GM08714 (cell line): ENCODE measurements around the gene ITIH3.

Experiments
- H3K4me3 ChIP-seq: fragments of 200-500 bp; sonication (Bioruptor generic); 2 replicates; pipeline ENCODE4 v1.5.1; 2014; ENCODE audit warnings: mild to moderate bottlenecking, low read length, inconsistent platforms
- ZNF274 ChIP-seq: IDR thresholded peaks from 2 replicates; pipeline ENCODE4 v1.6.1; 2012; ENCODE audit warnings: mild to moderate bottlenecking, low read depth, low read length

Gene ITIH3

GRCh38 chr3:52817860-52818259 is 23.3 kb downstream of the ITIH3 start:
- no peak overlapping the region for H3K4me3 ChIP-seq
- TF ChIP-seq ZNF274 = no peak

- no peak for TF ChIP-seq ZNF274
- H3K4me3 ChIP-seq = no peak overlapping the region
Measured at GRCh38 chr3:52819936-52820335, 25.3 kb downstream of the ITIH3 start.

GRCh38 chr3:52820736-52821135 is 26.1 kb downstream of the ITIH3 start:
- no peak overlapping the region for H3K4me3 ChIP-seq
- TF ChIP-seq ZNF274 = no peak

DNA sequence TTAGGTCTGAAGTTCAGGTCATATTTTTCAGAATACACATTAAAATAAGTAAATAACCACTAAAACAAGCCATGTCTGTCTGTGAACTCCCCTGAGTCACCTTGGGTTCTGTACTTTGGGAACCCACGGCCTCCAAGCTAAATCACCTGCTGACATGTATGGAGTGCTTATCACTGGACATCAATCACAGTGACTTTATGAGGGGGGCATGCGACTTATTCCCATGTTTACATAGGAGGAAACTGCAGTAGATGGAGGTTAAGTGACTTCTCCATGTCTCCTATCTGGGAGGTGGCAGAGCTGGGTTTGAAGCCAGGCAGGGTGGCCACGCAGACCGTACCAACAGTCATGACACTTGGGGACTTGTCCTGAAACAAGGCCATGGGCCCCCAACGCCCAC is 27.8 kb downstream of the ITIH3 start:
- no peak overlapping the region for H3K4me3 ChIP-seq
- no peak for TF ChIP-seq ZNF274

DNA sequence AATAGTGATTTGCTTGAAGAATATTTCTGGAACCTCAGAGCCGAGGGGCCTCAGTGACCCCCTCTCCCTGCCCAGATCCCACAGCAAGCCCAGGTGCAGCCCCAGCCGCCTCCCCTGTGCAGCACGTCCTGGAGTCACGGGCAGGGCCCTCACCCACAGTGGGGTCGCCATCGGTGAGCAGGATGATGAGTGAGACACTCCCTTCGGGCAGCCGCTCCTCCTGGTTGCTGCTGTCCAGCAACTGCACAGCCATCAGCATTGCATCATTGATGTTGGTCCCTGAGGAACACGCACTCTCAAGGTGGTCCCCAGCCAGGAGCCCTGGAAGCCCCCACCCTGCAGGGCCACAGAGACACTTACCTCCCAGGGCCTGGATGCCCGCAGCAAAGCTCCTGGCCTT is 29.4 kb downstream of the ITIH3 start:
- no peak overlapping the region for H3K4me3 ChIP-seq
- no peak for TF ChIP-seq ZNF274

GRCh38 chr3:52827441-52827840 is 32.8 kb downstream of the ITIH3 start:
- no peak for TF ChIP-seq ZNF274
- no peak overlapping the region for H3K4me3 ChIP-seq

- H3K4me3 ChIP-seq = no peak overlapping the region
- TF ChIP-seq ZNF274 = no peak
Measured at GRCh38 chr3:52827866-52828376, 33.3 kb downstream of the ITIH3 start.

- no peak overlapping the region for H3K4me3 ChIP-seq
- TF ChIP-seq ZNF274 = no peak
Measured at GRCh38 chr3:52829482-52829881, 34.9 kb downstream of the ITIH3 start.

GRCh38 chr3:52829906-52830463 is 35.4 kb downstream of the ITIH3 start:
- TF ChIP-seq ZNF274 = no peak
- no peak overlapping the region for H3K4me3 ChIP-seq

DNA sequence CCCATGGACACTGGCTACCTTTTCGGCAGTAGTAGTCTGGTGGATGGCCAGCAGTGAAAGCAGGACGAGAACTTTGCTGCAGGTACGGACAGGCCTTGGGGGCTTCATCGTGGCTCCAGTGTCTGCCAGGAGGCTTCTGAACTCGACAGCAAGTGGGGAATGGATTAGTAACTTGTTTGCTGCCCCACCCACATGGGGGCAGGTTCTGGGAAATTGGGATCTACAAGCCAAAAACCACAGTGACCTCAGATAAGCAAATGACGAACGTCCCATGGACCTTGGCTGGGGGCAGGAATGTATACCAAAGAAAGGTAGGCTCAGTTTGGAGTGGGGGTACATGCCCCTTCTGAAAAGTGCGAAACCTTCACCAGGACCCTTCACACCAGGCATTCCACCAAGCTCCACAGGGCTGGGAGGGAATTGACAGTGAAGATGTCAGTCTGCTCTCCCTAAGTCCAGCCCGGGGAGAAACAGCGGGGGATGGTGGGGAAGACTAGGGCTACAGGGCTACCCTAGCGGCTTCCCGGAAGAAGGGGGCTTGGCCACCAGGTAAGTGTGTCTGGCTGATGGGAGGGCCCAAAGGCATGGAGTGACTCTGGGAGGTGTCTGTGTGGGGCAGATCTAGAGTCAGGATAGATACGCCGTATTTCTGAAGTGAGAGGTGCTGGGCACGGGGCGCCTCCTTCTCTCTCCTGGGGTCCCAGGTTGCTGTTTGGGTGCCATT is 36.1 kb downstream of the ITIH3 start, which contains the start of gene ITIH4:
ITIH4 (minus strand) TSS at position 138 of the 724 bp plus-strand sequence; CDS start at position 108, 30 bp downstream.
- no peak for TF ChIP-seq ZNF274
- H3K4me3 ChIP-seq = no peak within 1 kb of the TSS

DNA sequence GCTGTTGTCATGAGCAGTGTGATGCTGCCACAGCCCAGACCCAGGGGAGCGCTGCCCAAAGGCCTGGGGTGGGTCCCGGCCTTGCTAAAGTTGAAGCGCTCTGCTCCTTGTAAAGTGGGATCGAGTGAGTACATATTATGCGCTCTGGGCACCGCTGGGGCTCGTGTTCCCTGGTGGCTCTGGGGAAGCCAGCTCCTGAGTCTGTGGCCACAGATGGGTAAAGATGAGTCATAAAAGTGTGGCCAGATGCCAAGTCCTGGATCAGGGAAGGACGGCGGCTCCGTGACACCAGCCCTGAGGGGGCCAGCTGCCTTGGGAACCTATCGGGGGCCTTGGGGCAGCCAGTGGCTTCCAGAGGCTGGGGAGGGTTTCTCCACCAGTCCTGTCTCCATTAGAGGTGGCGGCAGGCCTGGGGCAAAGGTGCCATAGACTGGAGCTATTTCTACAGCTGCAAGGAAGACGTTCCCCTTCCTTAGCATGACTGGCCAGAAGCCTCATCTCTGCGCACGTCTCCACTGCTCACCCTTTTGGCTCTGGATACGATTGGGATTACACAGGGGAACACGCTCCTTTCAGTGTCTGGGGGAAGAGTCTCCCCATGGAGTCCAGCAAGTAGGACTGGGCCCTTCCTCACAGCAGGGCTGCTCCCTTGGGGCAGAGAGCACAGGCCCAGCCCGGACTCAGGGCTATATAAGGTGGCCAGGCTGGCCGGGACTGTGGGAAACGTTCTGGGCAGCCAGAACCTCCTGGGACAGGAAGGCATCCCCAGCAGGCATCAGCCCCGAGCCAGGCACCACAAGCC is 37.1 kb downstream of the ITIH3 start:
- no peak overlapping the region for H3K4me3 ChIP-seq

GRCh38 chr3:52833202-52833601 is 38.6 kb downstream of the ITIH3 start:
- TF ChIP-seq ZNF274 = no peak
- H3K4me3 ChIP-seq = no peak overlapping the region

More for the DNA sequence above, 37.1 kb downstream of the ITIH3 start:
- no peak for TF ChIP-seq ZNF274

DNA sequence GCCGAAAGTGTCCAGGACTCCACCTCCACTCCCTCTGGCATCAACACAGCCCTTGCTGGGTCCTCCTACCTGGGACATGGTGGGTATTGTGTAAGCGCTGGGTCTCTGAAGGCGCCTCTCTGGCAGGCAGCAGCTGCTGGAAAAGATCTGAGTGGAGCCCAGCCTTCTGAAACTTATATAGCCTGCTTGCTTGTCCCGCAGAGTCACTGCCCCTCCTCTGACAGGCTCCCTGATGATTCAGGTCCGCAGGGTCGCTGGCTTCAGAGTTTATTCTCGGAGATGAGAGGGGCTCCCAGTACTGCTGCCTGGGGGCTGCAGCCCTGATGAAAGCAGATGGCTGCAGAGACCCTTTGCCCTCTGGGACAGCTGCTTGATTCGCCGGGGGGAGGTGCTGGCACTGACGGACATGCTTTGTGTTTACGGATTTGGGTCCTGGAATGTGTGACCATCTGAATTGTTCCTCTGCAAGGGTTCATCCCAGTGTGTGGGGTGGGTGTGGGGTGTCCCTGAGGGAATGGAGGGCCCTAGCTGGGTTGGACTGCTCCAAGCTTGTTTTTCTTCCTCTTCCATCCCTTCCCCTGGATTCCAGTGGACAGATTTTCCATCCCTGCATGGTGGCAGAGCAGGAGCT is 40.4 kb downstream of the ITIH3 start, which contains the start of gene MUSTN1:
MUSTN1 (minus strand) TSS at position 149 of the 631 bp plus-strand sequence; CDS start at position 78, 71 bp downstream.
- no peak for TF ChIP-seq ZNF274
- H3K4me3 ChIP-seq = no peak within 1 kb of the TSS
